Kidney (tissue), 14 donors: Measurements from ENCODE around the gene SH3RF2. TPM values are rescaled to one million over a fixed set of nuclear protein-coding genes. Genes with fewer than 3 reads are reported as not detected.

ENCODE experiments used
- DNase-seq, 5 donors: peaks; one replicate each; pipeline ENCODE4 v3.0.0-alpha.2; 2013 to 2020
- FAIRE-seq: peaks from 2 replicates; lab custom pipeline; 2012; peaks lifted over from hg19 to GRCh38; lab: Jason Lieb, UNC
- H3K27ac ChIP-seq, 2 donors: one replicate each; pipeline ENCODE4 v1.7.0; 2013; ENCODE audit warnings: low read depth in 2 of 2, low read length in 2 of 2, inconsistent platforms in 1 of 2
- H3K27me3 ChIP-seq: one replicate; pipeline ENCODE4 v1.7.1; 2013; ENCODE audit warnings: low read length, inconsistent platforms; ENCODE audit not compliant: control insufficient read depth, insufficient read depth
- H3K36me3 ChIP-seq, 3 donors: one replicate each; pipeline versions ENCODE4 v1.7.0 to v1.7.1; 2013; ENCODE audit warnings: low read length in 3 of 3, control low read depth in 1 of 3, inconsistent platforms in 1 of 3; ENCODE audit not compliant: insufficient read depth in 3 of 3, control insufficient read depth in 2 of 3
- H3K4me1 ChIP-seq, 3 donors: one replicate each; pipeline versions ENCODE4 v1.7.0 to v1.7.1; 2013; ENCODE audit warnings: low read length in 3 of 3, inconsistent platforms in 1 of 3, low read depth in 1 of 3; ENCODE audit not compliant: control insufficient read depth in 2 of 3, insufficient read depth in 2 of 3
- H3K4me3 ChIP-seq, 3 donors: one replicate each; pipeline versions ENCODE4 v1.7.0 to v1.8.1; 2013; ENCODE audit warnings: low read length in 3 of 3, control low read depth in 1 of 3, inconsistent platforms in 1 of 3
- H3K9ac ChIP-seq, 3 donors: one replicate each; pipeline versions ENCODE4 v1.7.0 to v1.7.1; 2013; ENCODE audit warnings: low read length in 3 of 3, control low read depth in 1 of 3, inconsistent platforms in 1 of 3
- H3K9me3 ChIP-seq, 3 donors: one replicate each; pipeline versions ENCODE4 v1.7.0 to v1.7.1; 2013; ENCODE audit warnings: low read length in 3 of 3, control low read depth in 1 of 3, inconsistent platforms in 1 of 3; ENCODE audit not compliant: control insufficient read depth in 2 of 3, insufficient read depth in 1 of 3
- CTCF ChIP-seq: IDR thresholded peaks from 3 replicates; pipeline ENCODE4 v1.5.1; 2012; ENCODE audit warnings: mild to moderate bottlenecking, moderate library complexity, borderline replicate concordance; ENCODE audit not compliant: insufficient read depth; ENCODE audit errors: extremely low read depth
- intact Hi-C: fragments of 100-400 bp; cut with DNase I; formaldehyde crosslinking; loops from one replicate; pipeline ENCODE4 v1.11.1; 2022
- polyA plus RNA-seq: library from polyadenylated mRNA; stranded (reverse); fragments of 350-450 nt; fragmentation: Illumina TruSeq; extraction: RNeasy Lipid Tissue Mini Kit (QIAGEN cat#74804); gene quantifications from one replicate; pipeline ENCODE4 v1.2.3, GENCODE V29; 2014; ENCODE audit warnings: low read depth, low replicate concordance; ENCODE audit not compliant: insufficient read depth
- total RNA-seq: library from RNA; stranded (reverse); fragmentation: NEBNext Ultra II Directional; extraction: Animal tissue kit (Norgen Biotek cat#: 25700); gene quantifications from one replicate; pipeline ENCODE4 v1.2.1, GENCODE V29; 2021
- donor health status: control.
- donor health status: control.
- donor health status: control.
- donor health status: control.
- donor health status: control.
- donor health status: DM: yes; HTN: yes; CAD: no.
- donor health status: Normal renal cell carcinoma (clear cell type).

SH3RF2 gene
- total and polyA plus RNA-seq, 2 donors from 2014 or later: 1.3 to 4.9 TPM

- intact Hi-C loops: no loop called here
- H3K36me3 ChIP-seq: no peaks in the 10 kb centered on the region
- H3K27ac ChIP-seq: no peak overlapping the region
- H3K4me1 ChIP-seq: peaks cover 0 to 5% (median 0%) of the 10 kb centered on the region in 3 donors
- no peak overlapping the region for H3K4me3 ChIP-seq
- no peaks in the 10 kb centered on the region for H3K9me3 ChIP-seq
- H3K9ac ChIP-seq: no peak overlapping the region
- DNase-seq (no peak), FAIRE-seq (no peak)
- no peaks in the 10 kb centered on the region for H3K27me3 ChIP-seq
- TF ChIP-seq CTCF: no peak
Observed at GRCh38 chr5:145999208-145999607, 62.8 kb downstream of the SH3RF2 start.

GRCh38 chr5:146000072-146000471, 63.7 kb downstream of the SH3RF2 start:
- DNase-seq (no peak), FAIRE-seq (no peak)
- H3K4me3 ChIP-seq: no peak overlapping the region
- H3K9me3 ChIP-seq: no peaks in the 10 kb centered on the region
- no peak overlapping the region for H3K9ac ChIP-seq
- intact Hi-C loops: no loop called here
- H3K27me3 ChIP-seq: no peaks in the 10 kb centered on the region
- H3K36me3 ChIP-seq: no peaks in the 10 kb centered on the region
- H3K27ac ChIP-seq: no peak overlapping the region
- TF ChIP-seq CTCF: no peak
- peaks cover 0 to 5% (median 0%) of the 10 kb centered on the region in 3 donors for H3K4me1 ChIP-seq

GRCh38 chr5:146001544-146002190, 65.3 kb downstream of the SH3RF2 start:
- TF ChIP-seq CTCF: no peak
- no peak for FAIRE-seq

More at GRCh38 chr5:146001544-146002190, 65.3 kb downstream of the SH3RF2 start:
- Histone ChIP-seq H3K4me3 (no peak overlapping the region), H3K36me3 (no peaks in the 10 kb centered on the region), H3K27ac (no peak overlapping the region), H3K4me1 (peaks cover 0 to 5% (median 2%) of the 10 kb centered on the region in 3 donors), H3K9ac (no peak overlapping the region), H3K27me3 (no peaks in the 10 kb centered on the region), H3K9me3 (no peaks in the 10 kb centered on the region)
- no peak for DNase-seq
- intact Hi-C loops: no loop called here
